Stimulated activated CD4-positive, alpha-beta T cell treated with anti-CD3 and anti-CD28 coated beads, Interleukin-1b, Interleukin-23, amount 100 ng/mL, for 1 hour (primary cell): Measurements from ENCODE around the gene CSN1S1.

Experiments
- DNase-seq, 2 donors: peaks; one replicate each; pipeline ENCODE4 v3.0.0-alpha.2; 2020; ENCODE audit warnings: low read depth in 2 of 2

CSN1S1 gene

DNA sequence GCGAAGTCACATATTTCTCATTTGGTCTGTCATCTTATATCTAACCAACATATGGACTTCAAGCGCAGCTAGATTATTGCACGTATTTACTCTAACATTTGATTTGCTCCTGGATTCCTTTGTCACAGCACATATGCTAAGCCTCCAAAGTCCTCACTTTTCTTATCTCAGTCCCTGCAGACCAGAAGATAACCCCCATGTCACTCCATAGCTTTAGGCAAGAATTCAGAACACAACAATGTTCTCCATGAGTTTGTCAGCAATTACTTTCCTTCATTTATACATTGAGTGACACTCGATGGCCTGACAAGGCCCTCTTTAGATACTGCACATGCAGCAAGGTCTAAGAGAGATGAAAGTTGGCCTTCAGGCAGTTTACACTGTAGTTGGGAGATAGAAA lies 60.1 kb downstream of the CSN1S1 start:
- DNase-seq = no peak

DNA sequence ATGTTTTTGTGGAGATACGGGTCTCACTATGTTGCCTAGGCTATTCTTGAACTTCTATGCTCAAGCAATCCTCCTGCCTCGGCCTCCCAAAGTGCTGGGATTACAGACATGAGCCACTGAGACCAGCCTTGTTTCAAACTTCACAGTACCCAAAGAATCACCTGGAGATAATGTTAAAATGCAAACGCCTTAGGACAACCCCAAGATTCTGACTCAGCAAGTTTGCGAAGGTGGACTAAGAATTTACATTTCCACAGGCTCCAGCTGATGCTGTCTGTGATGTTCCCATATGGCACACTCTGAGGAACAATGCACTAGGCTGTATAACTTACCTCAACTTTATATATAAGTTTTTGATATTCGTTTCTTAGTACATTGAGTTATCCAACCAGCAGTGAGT lies 63.9 kb downstream of the CSN1S1 start:
- no peak for DNase-seq

DNA sequence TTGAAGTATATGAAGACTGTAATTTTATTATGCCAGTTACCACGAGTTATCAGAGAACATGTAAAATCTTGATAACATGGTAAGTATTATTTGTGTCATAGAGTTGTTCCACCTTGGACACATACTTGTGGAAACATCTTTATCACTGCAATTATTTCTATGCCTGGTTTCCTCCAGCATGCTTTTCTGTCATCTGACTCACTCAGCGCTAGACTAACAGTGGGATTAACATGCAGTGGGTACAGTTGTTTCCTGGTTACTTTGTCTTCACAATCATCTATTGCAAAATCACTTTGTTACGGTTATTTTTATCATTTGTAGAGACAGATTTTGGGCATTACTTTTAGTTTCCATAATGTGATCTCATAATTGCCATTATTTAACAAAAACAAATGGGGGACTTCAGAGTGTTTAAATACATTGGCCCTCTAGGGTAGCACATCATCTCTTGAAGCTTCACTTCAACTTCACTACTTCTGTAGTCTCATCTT lies 64.7 kb downstream of the CSN1S1 start, which contains the start of gene STATH:
Gene STATH, plus strand, starts transcription at position 441 of the 491 bp plus-strand sequence. CDS start 2,472 bp downstream, outside the sequence.
- no peak for DNase-seq
